ENCODE data around the gene OSBPL8.
"Not testable (repeated sequence)": the region's sequence is repeated elsewhere in the genome, so short reads cannot be mapped to it uniquely, and the experiment has no call there.

OSBPL8 gene

GRCh38 chr12:76379261-76379660 is 180.3 kb downstream of the OSBPL8 start:
- H3K4me1 Mint-ChIP-seq (ENCODE audit: low read depth) = no peaks in the 10 kb centered on the region
- H3K4me3 Mint-ChIP-seq = no peak overlapping the region
- no peaks in the 10 kb centered on the region for H3K9me3 Mint-ChIP-seq (ENCODE audit: low read depth)
- no peak overlapping the region for H3K27ac Mint-ChIP-seq
- H3K27me3 Mint-ChIP-seq = no peaks in the 10 kb centered on the region
- peaks cover 25% of the 10 kb centered on the region for H3K36me3 Mint-ChIP-seq

GRCh38 chr12:76376876-76377275 is 182.7 kb downstream of the OSBPL8 start:
- H3K4me3 Mint-ChIP-seq; H3K4me1 Mint-ChIP-seq (ENCODE audit: low read depth); H3K27ac Mint-ChIP-seq; H3K27me3 Mint-ChIP-seq; H3K9me3 Mint-ChIP-seq (ENCODE audit: low read depth): not testable (repeated sequence)
- H3K36me3 Mint-ChIP-seq = peaks cover 25% of the 10 kb centered on the region

GRCh38 chr12:76375939-76376338 is 183.6 kb downstream of the OSBPL8 start:
- no peaks in the 10 kb centered on the region for H3K9me3 Mint-ChIP-seq (ENCODE audit: low read depth)
- no peak overlapping the region for H3K4me3 Mint-ChIP-seq
- H3K36me3 Mint-ChIP-seq = peaks cover 27% of the 10 kb centered on the region
- H3K27me3 Mint-ChIP-seq = no peaks in the 10 kb centered on the region
- no peak overlapping the region for H3K27ac Mint-ChIP-seq
- no peaks in the 10 kb centered on the region for H3K4me1 Mint-ChIP-seq (ENCODE audit: low read depth)

GRCh38 chr12:76375470-76375869 is 184.1 kb downstream of the OSBPL8 start:
- H3K4me3 Mint-ChIP-seq = no peak overlapping the region

GRCh38 chr12:76374386-76375020 is 185.1 kb downstream of the OSBPL8 start:
- Mint-ChIP-seq H3K27me3 (no peaks in the 10 kb centered on the region), H3K4me3 (no peak overlapping the region), H3K4me1 (ENCODE audit: low read depth) (no peaks in the 10 kb centered on the region), H3K9me3 (ENCODE audit: low read depth) (no peaks in the 10 kb centered on the region), H3K27ac (no peak overlapping the region), H3K36me3 (peaks cover 31% of the 10 kb centered on the region)

More at GRCh38 chr12:76375470-76375869, 184.1 kb downstream of the OSBPL8 start:
- H3K27ac Mint-ChIP-seq = no peak overlapping the region
- H3K9me3 Mint-ChIP-seq (ENCODE audit: low read depth) = no peaks in the 10 kb centered on the region
- H3K4me1 Mint-ChIP-seq (ENCODE audit: low read depth) = no peaks in the 10 kb centered on the region
- no peaks in the 10 kb centered on the region for H3K27me3 Mint-ChIP-seq
- H3K36me3 Mint-ChIP-seq = peaks cover 29% of the 10 kb centered on the region

- Mint-ChIP-seq H3K36me3 (peaks cover 53% of the 10 kb centered on the region), H3K27ac (no peak overlapping the region), H3K9me3 (ENCODE audit: low read depth) (peaks cover 9% of the 10 kb centered on the region), H3K4me3 (no peak overlapping the region), H3K27me3 (no peaks in the 10 kb centered on the region), H3K4me1 (ENCODE audit: low read depth) (no peaks in the 10 kb centered on the region)
These were observed 191.3 kb downstream of the OSBPL8 start for GRCh38 chr12:76368230-76368629.

- H3K27me3 Mint-ChIP-seq = no peaks in the 10 kb centered on the region
- H3K36me3 Mint-ChIP-seq = peaks cover 49% of the 10 kb centered on the region
- H3K4me1 Mint-ChIP-seq (ENCODE audit: low read depth) = no peaks in the 10 kb centered on the region
- H3K9me3 Mint-ChIP-seq (ENCODE audit: low read depth) = peaks cover 9% of the 10 kb centered on the region
- no peak overlapping the region for H3K4me3 Mint-ChIP-seq
- H3K27ac Mint-ChIP-seq = no peak overlapping the region
These were observed 193.4 kb downstream of the OSBPL8 start for GRCh38 chr12:76366163-76366562.

GRCh38 chr12:76364131-76364530 is 195.4 kb downstream of the OSBPL8 start:
- not testable (repeated sequence) for H3K9me3 Mint-ChIP-seq (ENCODE audit: low read depth); H3K27ac Mint-ChIP-seq; H3K4me3 Mint-ChIP-seq; H3K4me1 Mint-ChIP-seq (ENCODE audit: low read depth); H3K27me3 Mint-ChIP-seq
- peaks cover 44% of the 10 kb centered on the region for H3K36me3 Mint-ChIP-seq

- Mint-ChIP-seq H3K27ac (no peak overlapping the region), H3K36me3 (peaks cover 14% of the 10 kb centered on the region), H3K9me3 (ENCODE audit: low read depth) (peaks cover 4% of the 10 kb centered on the region), H3K4me1 (ENCODE audit: low read depth) (no peaks in the 10 kb centered on the region), H3K27me3 (no peaks in the 10 kb centered on the region), H3K4me3 (no peak overlapping the region)
These were observed 199.3 kb downstream of the OSBPL8 start for GRCh38 chr12:76360316-76360715.

- Mint-ChIP-seq H3K9me3 (ENCODE audit: low read depth) (no peaks in the 10 kb centered on the region), H3K4me3 (no peak overlapping the region), H3K4me1 (ENCODE audit: low read depth) (no peaks in the 10 kb centered on the region), H3K27me3 (no peaks in the 10 kb centered on the region), H3K27ac (no peak overlapping the region), H3K36me3 (peaks cover 6% of the 10 kb centered on the region)
These were observed 203.5 kb downstream of the OSBPL8 start for GRCh38 chr12:76356071-76356470.

- Mint-ChIP-seq H3K27me3 (no peaks in the 10 kb centered on the region), H3K4me3 (peak within 1 kb of the TSS; percentile 94), H3K27ac (peak within 1 kb of the TSS; percentile 92), H3K4me1 (ENCODE audit: low read depth) (peaks cover 29% of the 10 kb centered on the region), H3K36me3 (peaks cover 4% of the 10 kb centered on the region), H3K9me3 (ENCODE audit: low read depth) (no peaks in the 10 kb centered on the region)
These were observed 211.3 kb downstream of the OSBPL8 start, which contains the start of gene BBS10 for GRCh38 chr12:76348079-76348901. BBS10 (minus strand) TSS chr12:76348415; CDS start chr12:76348358, 57 bp downstream.

GRCh38 chr12:76346798-76347420 is 212.7 kb downstream of the OSBPL8 start:
- H3K27me3 Mint-ChIP-seq = no peaks in the 10 kb centered on the region
- H3K9me3 Mint-ChIP-seq (ENCODE audit: low read depth) = no peaks in the 10 kb centered on the region
- peaks cover 4% of the 10 kb centered on the region for H3K36me3 Mint-ChIP-seq
- H3K4me3 Mint-ChIP-seq = peak overlapping the region; percentile 94
- peak overlapping the region; percentile 92 for H3K27ac Mint-ChIP-seq
- H3K4me1 Mint-ChIP-seq (ENCODE audit: low read depth) = peaks cover 29% of the 10 kb centered on the region

- Mint-ChIP-seq H3K27me3 (no peaks in the 10 kb centered on the region), H3K4me1 (ENCODE audit: low read depth) (peaks cover 31% of the 10 kb centered on the region), H3K27ac (no peak overlapping the region), H3K9me3 (ENCODE audit: low read depth) (no peaks in the 10 kb centered on the region), H3K4me3 (no peak overlapping the region), H3K36me3 (peaks cover 4% of the 10 kb centered on the region)
These were observed 213.3 kb downstream of the OSBPL8 start for GRCh38 chr12:76346236-76346635.

GRCh38 chr12:76345569-76345968 is 214.0 kb downstream of the OSBPL8 start:
- Mint-ChIP-seq H3K4me1 (ENCODE audit: low read depth) (peaks cover 31% of the 10 kb centered on the region), H3K9me3 (ENCODE audit: low read depth) (no peaks in the 10 kb centered on the region), H3K36me3 (peaks cover 4% of the 10 kb centered on the region), H3K4me3 (no peak overlapping the region), H3K27me3 (no peaks in the 10 kb centered on the region), H3K27ac (no peak overlapping the region)

- H3K4me3 Mint-ChIP-seq = no peak overlapping the region
- peaks cover 9% of the 10 kb centered on the region for H3K4me1 Mint-ChIP-seq (ENCODE audit: low read depth)
- H3K27me3 Mint-ChIP-seq = peaks cover 7% of the 10 kb centered on the region
- peaks cover 4% of the 10 kb centered on the region for H3K36me3 Mint-ChIP-seq
- H3K9me3 Mint-ChIP-seq (ENCODE audit: low read depth) = no peaks in the 10 kb centered on the region
- no peak overlapping the region for H3K27ac Mint-ChIP-seq
These were observed 218.0 kb downstream of the OSBPL8 start for GRCh38 chr12:76341436-76342030.

Measured in activated naive CD8-positive, alpha-beta T cell (primary cell).